Activated naive CD4-positive, alpha-beta T cell treated with Interleukin-2 at 50 U/mL for 16 hours (primary cell): ENCODE data around the gene PLCD3.

Experiments used
- DNase-seq: peaks from one replicate; pipeline ENCODE4 v3.0.0-alpha.2; 2020

PLCD3 gene

GRCh38 chr17:45060797-45061605 is 71.3 kb downstream of the PLCD3 start, which contains the start of gene NMT1:
NMT1 (plus strand) TSS chr17:45061317; CDS start chr17:45061330, 13 bp downstream.
- DNase-seq, result peak; percentile 96

GRCh38 chr17:45060382-45060796 is 71.9 kb downstream of the PLCD3 start:
- no peak for DNase-seq
